Lung microvascular endothelial cell (primary cell): Measurements from ENCODE around the gene UBE2S. TPM values are rescaled to one million over a fixed set of nuclear protein-coding genes. Genes with fewer than 3 reads are reported as not detected.
"Not testable (repeated sequence)": the region's sequence is repeated elsewhere in the genome, so short reads cannot be mapped to it uniquely, and the experiment has no call there.

Source experiments
- DNase-seq, 2 donors: peaks; one replicate each; pipeline versions ENCODE4 v3.0.0 to v3.0.0-alpha.2; 2010; ENCODE audit warnings: low read depth in 2 of 2
- total RNA-seq: library from RNA; depleted of rRNA; stranded (reverse); fragments of >200 nt; gene quantifications from 2 replicates; pipeline ENCODE4 v1.2.1, GENCODE V29; 2014

UBE2S gene
- total RNA-seq, 1 donor from 2014 or later = 44.4 TPM

DNA sequence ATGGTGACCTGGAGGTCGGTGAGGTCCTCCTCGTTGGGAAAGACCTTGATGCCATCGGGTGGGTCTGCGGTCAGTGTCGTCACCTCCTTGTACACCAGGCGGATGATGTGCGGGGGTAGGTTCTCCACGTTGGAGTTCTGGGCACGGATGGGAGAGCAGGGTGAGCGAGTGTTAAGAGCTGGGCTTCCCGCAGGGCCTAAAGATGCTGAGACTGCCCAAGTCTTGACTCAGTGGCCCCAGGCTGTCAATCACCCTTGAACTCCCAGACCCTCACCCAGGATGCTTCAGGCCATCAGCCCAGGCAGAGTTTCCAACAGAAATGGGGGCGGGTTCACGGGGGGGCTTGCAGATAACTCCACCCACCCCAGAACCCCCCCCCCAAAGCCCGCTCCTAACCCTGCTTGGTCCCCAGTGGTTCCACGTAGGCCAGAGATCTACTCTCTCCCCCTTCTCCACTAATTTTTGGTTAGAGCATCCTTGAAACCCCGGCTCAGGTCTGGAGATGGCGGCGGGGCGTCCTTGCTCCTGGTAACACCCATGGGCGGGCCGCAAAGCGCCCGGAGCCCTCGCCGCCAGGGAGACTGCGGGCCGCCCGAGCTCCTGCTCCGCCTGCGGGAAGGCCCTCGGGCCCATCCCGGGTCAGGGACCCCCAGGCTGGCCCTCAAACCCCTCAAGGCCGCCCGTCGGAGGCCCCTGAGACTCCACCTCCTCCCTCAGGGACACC, 600 bp downstream of the UBE2S start:
- DNase-seq = peak; percentile 51 to 56

DNA sequence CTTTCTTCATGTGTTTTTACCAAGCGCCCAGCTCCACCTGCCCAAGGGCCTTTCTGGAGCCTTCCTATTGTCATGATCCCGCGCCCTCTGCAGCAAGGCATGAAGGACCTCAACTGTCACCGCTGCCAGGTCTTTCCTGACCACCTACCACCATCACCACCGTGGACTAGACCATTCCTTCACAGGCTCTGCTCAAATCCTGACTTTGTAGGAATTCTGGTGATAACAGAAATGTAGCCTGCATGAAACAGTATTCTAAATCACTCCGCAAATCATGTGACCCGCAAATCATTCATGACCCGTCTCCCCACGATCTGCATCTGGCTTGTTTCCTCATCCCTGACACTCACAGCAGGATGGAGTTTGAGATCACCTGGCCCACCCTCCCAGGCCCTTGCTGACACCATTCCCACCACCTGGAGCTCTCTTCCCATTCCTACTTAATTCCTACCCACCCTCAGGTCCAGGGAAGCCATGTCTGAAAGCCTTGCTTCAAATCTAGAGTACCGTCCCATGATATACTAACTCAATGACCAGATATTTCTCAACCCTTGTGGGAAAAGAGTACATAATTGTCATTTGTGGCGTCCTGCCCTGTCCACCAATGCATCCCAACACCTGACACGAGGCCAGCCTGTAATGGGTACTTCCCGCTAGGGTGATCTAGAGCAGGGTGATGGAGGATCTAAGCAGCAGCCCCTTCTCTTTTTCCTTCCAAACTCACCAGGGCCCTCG, 1.3 kb downstream of the UBE2S start:
- no peak for DNase-seq

- DNase-seq = no peak
These were observed 1.9 kb downstream of the UBE2S start for GRCh38 chr19:55405638-55406037.

DNA sequence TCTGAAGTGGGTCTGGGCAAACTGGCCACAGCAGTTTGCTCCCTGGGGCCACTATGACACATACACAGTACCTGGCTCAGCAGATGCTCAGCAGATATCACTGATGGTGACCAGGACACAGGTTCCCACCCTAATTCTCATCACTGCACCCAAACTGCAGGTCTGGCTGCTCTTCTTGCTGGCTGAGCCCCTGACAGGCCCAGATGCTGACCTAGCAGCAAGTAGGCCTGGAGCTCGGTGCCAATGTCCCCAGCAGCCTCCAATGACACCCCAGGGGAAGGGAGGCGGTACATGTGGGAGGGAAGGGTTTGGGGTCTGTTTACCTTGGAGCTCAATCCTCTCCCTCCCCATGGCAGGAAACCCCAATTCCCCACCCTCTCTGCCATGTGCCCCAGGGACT, 5.1 kb downstream of the UBE2S start:
- no peak for DNase-seq

- not testable (repeated sequence) for DNase-seq
These were observed 6.2 kb downstream of the UBE2S start for GRCh38 chr19:55401390-55401789.

- no peak for DNase-seq
These were observed 7.1 kb downstream of the UBE2S start for GRCh38 chr19:55400281-55401087.

GRCh38 chr19:55398200-55398925, 9.2 kb downstream of the UBE2S start:
- no peak for DNase-seq

DNA sequence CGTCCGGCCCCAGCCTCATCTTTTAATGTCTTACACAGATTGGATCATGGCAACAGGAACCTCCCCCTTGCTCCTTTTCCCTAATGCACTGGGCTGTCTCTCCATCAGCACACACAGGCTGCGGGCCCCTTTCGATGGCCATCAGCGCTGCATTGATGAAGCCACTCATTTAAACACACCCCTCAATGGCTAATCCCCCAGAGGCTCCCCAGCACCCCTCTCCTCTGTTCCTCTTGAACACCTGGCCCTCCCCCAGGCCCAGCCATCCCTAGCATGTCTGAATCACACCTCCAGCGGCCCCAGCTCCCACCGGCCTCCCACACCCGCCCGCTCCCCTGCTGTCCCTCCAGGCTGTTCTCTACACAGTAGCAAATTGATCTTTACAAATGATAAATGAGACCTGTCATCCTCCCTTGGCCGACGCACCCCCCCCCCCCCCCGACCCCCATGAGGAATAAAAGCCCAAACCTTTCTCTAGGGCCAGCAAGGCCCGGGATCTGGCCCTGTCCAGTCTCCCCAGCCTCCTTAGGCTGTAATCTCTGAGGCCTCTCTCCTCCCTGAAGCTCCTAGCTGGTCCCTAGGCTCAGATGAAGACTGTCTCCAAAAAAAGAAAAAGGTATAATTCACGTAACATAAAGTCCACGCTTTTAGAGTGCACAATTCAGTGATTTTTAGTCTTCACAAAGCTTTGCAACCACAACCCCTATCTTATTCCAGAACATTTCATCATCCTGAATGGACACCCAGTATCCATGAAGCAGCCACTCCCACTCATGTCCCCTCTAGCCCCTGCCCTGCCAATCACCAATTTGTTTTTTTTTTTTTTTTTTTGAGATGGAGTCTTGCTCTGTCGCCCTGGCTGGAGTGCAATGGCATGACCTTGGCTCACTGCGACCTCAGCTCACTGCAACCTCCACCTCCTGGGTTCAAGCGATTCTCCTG, 14.5 kb downstream of the UBE2S start:
- no peak for DNase-seq

- no peak for DNase-seq
These were observed 15.6 kb downstream of the UBE2S start for GRCh38 chr19:55391702-55392615.

DNA sequence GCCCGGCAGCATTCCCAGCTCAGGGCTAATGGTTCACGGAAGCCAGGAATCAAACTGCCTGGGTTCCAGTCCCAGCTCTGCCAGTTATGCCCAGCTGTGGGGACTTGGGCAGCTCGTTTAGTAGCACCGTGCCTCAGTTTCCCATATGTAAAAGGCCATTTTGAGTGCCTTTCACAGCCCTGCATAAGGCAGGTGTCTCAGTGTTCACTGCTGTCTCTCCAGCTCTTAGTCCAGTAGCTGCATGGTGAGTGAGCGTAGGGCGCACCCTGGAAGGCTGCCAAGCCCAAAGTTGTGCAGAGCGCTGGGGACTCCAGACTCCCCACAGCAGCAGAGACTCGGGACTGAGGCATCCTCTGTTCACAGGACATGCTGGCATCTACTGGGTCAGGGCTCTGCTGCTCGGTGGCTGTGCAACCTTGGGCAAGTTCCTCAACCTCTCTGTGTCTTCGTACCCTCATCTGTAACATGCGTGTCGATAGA, 16.4 kb downstream of the UBE2S start:
- DNase-seq = no peak

DNA sequence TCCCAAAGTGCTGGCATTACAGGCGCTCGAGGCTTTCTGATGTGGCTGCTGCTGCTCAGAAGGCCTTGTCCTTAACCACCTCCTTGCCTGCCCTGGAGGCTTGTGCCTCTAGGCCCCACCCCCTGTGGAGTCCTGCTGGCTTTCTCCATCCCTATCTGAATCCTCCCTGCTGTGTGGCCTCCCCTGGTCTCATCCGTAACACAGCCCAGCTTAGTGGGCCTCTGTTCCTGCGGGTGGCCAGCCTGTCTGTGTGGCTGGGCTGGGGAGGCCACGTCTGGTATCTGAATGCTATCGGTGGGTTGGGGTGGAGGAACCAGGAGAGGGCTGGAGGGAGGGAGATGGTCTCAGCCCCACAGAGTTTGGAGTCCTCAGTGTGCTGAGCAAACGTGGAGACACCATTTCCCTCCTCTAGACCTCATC, 17.1 kb downstream of the UBE2S start:
- no peak for DNase-seq

DNA sequence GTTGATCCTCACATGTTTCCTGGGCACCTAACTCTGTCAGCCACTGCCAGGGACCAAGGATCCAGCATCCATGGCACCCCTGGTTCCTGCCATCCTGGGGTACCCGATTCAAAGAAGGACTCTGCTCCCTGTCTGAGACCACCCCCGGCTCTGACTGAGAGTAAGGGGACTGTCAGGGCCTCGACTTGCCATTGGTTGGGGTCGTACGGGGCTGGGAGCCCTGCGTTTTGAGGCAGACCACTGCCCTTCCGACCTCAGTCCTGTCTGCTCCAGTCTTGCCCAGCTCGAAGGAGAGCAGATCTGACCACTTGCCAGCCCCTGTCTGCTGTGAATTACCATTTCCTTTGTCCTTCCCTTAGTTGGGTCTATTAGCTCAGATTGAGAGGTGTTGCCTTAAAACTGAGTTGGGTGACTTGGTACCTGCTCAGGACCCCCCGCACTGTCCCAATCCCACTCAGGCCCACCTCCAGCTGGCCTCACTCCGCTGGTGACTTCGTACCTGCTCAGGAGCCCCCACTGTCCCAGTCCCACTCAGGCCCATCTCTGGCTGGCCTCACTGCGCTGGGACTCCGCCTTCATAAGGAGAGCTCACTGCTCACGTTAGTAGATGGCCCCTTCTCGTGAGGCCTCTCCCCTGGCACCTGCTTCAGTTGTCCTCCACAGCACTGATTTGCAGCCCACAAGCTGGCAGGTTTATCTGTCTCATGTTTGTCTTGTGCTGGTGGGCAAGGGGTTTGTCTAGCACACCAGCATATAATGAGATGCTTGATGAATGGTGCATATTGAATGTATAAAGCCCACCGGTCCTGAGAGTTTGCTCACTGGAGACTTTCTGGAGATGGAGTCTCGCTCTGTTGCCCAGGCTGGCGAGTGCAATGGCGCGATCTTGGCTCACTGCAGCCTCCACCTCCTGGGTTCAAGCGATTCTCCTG, 17.9 kb downstream of the UBE2S start:
- no peak for DNase-seq

GRCh38 chr19:55387736-55388497, 19.7 kb downstream of the UBE2S start:
- no peak for DNase-seq

- DNase-seq = no peak
These were observed 21.1 kb downstream of the UBE2S start for GRCh38 chr19:55386493-55386971.

DNA sequence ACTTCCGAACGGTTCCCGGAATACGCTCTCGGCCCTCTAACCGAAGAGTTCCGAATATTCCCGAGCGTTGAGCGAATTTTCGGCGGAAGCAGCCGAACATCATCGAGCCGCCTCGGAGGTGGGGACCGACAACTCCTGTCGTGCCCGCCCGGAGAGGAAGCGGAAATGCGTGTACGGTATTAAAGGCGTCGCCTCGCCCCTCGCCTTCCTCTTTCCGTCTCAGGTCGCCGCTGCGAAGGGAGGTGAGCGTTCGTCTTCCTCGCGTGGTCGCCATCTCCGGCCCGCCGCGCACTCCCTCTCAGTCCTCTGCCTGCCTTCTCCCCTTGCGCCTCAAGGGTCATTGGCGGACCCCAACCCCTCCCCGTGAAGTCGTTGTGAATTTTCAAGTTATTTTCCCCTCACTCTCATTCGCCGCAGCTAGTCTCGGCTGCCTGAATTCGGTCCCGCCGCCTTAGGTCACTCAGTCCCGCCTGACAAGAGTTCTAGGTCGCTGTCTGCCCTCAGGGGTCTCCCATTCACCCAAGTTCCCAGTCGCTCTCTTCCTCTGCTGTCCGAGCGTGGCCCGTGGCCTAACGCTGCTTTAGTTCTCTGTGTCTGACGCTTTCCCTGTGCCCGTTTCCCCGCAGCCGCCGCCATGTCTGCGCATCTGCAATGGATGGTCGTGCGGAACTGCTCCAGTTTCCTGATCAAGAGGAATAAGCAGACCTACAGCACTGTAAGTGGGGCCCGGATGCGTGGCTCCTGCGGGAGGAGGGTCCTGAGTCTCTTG, 21.7 kb downstream of the UBE2S start, which contains the start of gene RPL28:
RPL28 (plus strand) TSS at position 209 of the 769 bp plus-strand sequence; CDS start at position 635, 426 bp downstream.
- peak; percentile 98 to 99 for DNase-seq
